ENCODE measurements around the gene ASIC2. TPM values are rescaled to one million over a fixed set of nuclear protein-coding genes. Genes with fewer than 3 reads are reported as not detected.

Gene ASIC2
- total and polyA plus RNA-seq, 2 donors (not counting 3 experiments of a cell fraction or from before 2014, with no cell fraction given) = not detected

GRCh38 chr17:33266116-33266515, 27.0 kb downstream of the ASIC2 start:
- no peak for DNase-seq (ENCODE audit: low read depth, low spot score)
- TF ChIP-seq EZH2 (IDR thresholded peaks at IDR 0.05; ENCODE audit: borderline replicate concordance, low read depth, low read length, severe bottlenecking) = no peak
- TF ChIP-seq CTCF (IDR thresholded peaks at IDR 0.05; ENCODE audit: extremely low read depth in 1 of 2, insufficient read depth in 1 of 2, low read depth in 1 of 2, low read length in 2 of 2) = no peak
- TF ChIP-seq POLR2A (IDR thresholded peaks at IDR 0.05; ENCODE audit: low read depth, low read length) = no peak
- no peak for TF ChIP-seq MYC (IDR thresholded peaks at IDR 0.05; ENCODE audit: low read depth, low read length)
- no peak for TF ChIP-seq POLR2AphosphoS5 (IDR thresholded peaks at IDR 0.05; ENCODE audit: insufficient read depth, low read depth, low read length)
- TF ChIP-seq, protein P1, sequence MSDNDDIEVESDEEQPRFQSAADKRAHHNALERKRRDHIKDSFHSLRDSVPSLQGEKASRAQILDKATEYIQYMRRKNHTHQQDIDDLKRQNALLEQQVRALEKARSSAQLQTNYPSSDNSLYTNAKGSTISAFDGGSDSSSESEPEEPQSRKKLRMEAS (IDR thresholded peaks at IDR 0.05; ENCODE audit: insufficient read depth, insufficient read length) = no peak
- no peak for TF ChIP-seq FOS (IDR thresholded peaks at IDR 0.05; ENCODE audit: borderline replicate concordance, insufficient read depth, low read length)
- TF ChIP-seq GATA2 (IDR thresholded peaks at IDR 0.05; ENCODE audit: insufficient read depth, insufficient read length, low read depth, low read length) = no peak
- no peak for TF ChIP-seq JUN (IDR thresholded peaks at IDR 0.05; ENCODE audit: borderline replicate concordance, insufficient read depth, insufficient read length, low read depth)
- no peaks in the 10 kb centered on the region for H3K27me3 ChIP-seq (ENCODE audit: control insufficient read depth in 2 of 2, insufficient read depth in 2 of 2, low read length in 2 of 2)
- no peak for FAIRE-seq
- H3K4me2 ChIP-seq (ENCODE audit: insufficient read depth, low read length) = no peak overlapping the region
- no TSS peak for BruUV-seq (replicated peaks)
- H3K9me3 ChIP-seq (replicated peaks; ENCODE audit: control insufficient read depth, insufficient read depth, low read length) = no peaks in the 10 kb centered on the region
- H4K20me1 ChIP-seq (replicated peaks; ENCODE audit: control insufficient read depth, extremely low read depth, insufficient read depth, low read length) = no peaks in the 10 kb centered on the region
- intact Hi-C loops (cut with micrococcal nuclease) = no loop called here
- H3K4me1 ChIP-seq (ENCODE audit: control insufficient read depth, extremely low read depth, insufficient read depth, low read length) = peaks cover 8% of the 10 kb centered on the region
- no peak overlapping the region for H3K4me3 ChIP-seq (replicated peaks in 1 of 3; ENCODE audit: insufficient read depth in 1 of 3, low read depth in 1 of 3, low read length in 3 of 3)
- H3K36me3 ChIP-seq (ENCODE audit: control insufficient read depth in 2 of 2, extremely low read depth in 1 of 2, insufficient read depth in 2 of 2, low read length in 2 of 2) = no peaks in the 10 kb centered on the region
- dilution Hi-C loops (cut with MboI; ENCODE audit: extremely low pct_ligation_motif_present, low sequenced_read_pairs) = no loop called here
- ChIA-PET CTCF (no interaction called here), POLR2A (no interaction called here)
- no peak overlapping the region for H3K27ac ChIP-seq (ENCODE audit: insufficient read depth, low read depth, low read length)
- no peaks in the 10 kb centered on the region for H3K9me1 ChIP-seq (replicated peaks; ENCODE audit: control insufficient read depth, extremely low read depth, insufficient read depth, low read length)
- no peak overlapping the region for H2AFZ ChIP-seq (ENCODE audit: low read depth, low read length)
- no peak overlapping the region for H3K9ac ChIP-seq (replicated peaks; ENCODE audit: extremely low read depth, insufficient read depth, low read length)
- no peaks in the 10 kb centered on the region for H3K79me2 ChIP-seq (ENCODE audit: control insufficient read depth, insufficient read depth, low read length)

Data from endothelial cell of umbilical vein (primary cell).